ENCODE measurements around the gene MZB1.
A peak's percentile ranks its signal among the peaks of the same experiment; 100 is the strongest.
"Not testable (repeated sequence)": the region's sequence is repeated elsewhere in the genome, so short reads cannot be mapped to it uniquely, and the experiment has no call there.

MZB1 gene

DNA sequence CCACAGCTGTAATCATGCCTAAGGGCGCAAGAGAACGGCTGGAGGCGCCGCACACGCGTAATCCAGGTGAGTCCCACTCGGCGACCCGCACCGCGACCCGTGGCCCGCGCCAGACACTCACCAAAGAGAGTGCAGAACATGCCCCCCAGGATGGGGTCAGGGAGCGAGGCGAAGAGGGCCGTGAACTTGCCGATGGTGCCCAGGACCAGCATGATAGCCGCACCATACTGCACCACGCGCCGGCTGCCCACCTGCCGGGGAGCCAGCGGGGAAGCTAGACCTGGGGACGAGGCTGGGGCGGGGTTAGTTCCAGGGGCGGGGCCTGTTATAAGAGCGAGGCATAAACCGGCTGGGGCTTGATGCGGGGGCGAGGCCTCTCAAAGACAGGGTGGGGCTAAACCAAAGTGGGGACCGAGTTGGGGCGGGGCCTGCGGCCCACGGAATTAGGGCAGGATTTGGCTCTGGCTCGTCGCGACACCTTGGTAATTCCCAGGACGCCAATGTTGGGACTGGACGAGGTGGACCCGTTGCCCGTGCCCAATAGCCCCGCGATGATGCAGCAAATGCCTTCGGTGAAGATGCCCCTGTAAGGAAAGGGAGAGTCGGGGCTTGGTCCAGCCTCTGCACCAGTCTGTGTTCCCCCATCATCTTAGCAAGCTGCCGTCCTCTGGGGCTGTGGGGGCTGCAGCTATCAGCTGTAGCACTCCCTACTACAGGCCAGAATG, 11.4 kb downstream of the MZB1 start:
- no peak for DNase-seq (ENCODE audit: low spot score)
- FAIRE-seq, result no peak

DNA sequence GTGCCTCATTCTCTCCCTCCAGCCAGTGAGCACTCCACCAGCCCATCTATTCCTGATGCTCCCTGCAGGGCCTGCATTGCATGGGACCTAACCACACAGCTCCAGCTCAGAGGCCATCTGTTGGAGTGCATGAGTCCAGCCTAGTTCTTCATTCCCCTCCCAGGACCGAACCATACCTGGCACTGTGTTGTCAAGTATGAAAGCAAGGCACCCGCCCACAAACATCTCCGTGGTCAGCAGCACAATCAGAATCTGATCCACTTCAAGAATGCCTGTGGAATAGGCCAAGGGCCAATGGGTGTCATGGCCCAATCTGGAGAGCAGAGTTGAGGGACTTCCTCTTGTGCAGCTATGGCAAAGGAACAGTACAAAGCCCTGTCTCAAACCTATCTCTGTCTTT, 12.5 kb downstream of the MZB1 start:
- FAIRE-seq (no peak), DNase-seq (ENCODE audit: low spot score) (no peak)

- no peak for FAIRE-seq
- DNase-seq (ENCODE audit: low spot score), result no peak
Measured at GRCh38 chr5:139376364-139376763, 13.3 kb downstream of the MZB1 start.

DNA sequence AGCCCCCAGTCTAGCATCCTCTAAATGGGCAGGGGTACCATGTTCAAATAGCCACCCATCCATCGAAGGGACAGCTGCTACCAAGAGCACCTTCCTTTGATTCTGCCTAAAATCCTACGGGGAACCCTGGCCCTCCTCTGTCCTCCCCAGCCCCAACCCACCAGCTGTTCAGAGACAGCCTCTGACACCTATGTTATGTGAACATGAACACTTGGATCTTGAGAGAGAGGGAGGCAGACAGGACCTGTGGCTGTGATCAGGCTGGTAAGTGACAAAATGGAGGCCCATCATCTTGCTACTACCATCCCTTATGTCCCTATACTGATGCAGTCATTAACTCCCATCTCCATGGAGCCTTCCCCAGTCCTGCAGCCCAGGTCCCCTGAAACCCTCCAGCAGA, 14.8 kb downstream of the MZB1 start:
- FAIRE-seq, result no peak

GRCh38 chr5:139371482-139372435, 18.0 kb downstream of the MZB1 start:
- DNase-seq (ENCODE audit: low spot score), result no peak
- FAIRE-seq, result no peak

More for the DNA sequence above, 14.8 kb downstream of the MZB1 start:
- DNase-seq (ENCODE audit: low spot score), result no peak

- DNase-seq (ENCODE audit: low spot score) (no peak), FAIRE-seq (no peak)
Measured at GRCh38 chr5:139369181-139369580, 20.5 kb downstream of the MZB1 start.

- DNase-seq (ENCODE audit: low spot score), result no peak
- FAIRE-seq, result no peak
Measured at GRCh38 chr5:139368613-139369012, 21.1 kb downstream of the MZB1 start.

GRCh38 chr5:139364466-139364865, 25.2 kb downstream of the MZB1 start:
- DNase-seq (ENCODE audit: low spot score), result no peak
- no peak for FAIRE-seq

GRCh38 chr5:139363937-139364336, 25.8 kb downstream of the MZB1 start:
- FAIRE-seq, result no peak
- no peak for DNase-seq (ENCODE audit: low spot score)

GRCh38 chr5:139361835-139362429, 27.8 kb downstream of the MZB1 start:
- DNase-seq (ENCODE audit: low spot score) (no peak), FAIRE-seq (no peak)

- FAIRE-seq (no peak), DNase-seq (ENCODE audit: low spot score) (no peak)
Measured at GRCh38 chr5:139360384-139360783, 29.3 kb downstream of the MZB1 start.

- DNase-seq (ENCODE audit: low spot score) (no peak), FAIRE-seq (no peak)
Measured at GRCh38 chr5:139358064-139358463, 31.6 kb downstream of the MZB1 start.

DNA sequence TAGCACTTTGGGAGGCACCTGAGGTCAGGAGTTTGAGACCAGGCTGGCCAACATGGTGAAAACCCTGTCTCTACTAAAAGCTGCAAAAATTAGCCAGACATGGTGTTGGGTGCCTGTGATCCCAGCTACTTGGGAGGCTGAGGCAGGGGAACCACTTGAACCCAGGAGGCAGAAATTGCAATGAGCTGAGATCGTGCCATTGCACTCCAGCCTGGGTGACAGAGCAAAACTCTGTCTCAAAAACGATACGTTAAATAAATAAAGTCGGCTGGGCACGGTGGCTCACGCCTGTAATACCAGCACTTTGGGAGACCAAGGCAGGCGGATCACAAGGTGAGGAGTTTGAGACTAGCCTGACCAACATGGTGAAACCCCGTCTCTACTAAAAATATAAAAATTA, 33.8 kb downstream of the MZB1 start:
- DNase-seq (ENCODE audit: low spot score); FAIRE-seq: not testable (repeated sequence)

DNA sequence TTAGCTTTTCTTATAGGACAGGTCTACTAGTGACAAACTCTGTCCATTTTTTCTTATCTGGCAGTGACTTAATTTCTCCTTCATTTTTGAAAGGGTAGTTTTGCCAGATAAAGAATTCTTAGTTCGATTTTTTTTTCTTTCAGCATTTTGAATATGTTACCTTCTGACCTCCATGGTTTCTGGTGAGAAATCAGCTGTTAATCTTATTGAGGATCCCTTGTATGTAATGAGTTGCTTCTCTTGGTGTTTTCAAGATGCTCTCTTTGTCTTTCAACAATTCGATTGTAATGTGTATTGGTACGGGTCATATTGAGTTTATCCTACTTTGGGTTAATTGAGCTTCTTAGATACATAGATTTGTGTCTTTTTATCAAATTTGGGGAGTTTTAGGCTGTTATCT, 35.5 kb downstream of the MZB1 start:
- DNase-seq (ENCODE audit: low spot score) (no peak), FAIRE-seq (no peak)

- not testable (repeated sequence) for DNase-seq (ENCODE audit: low spot score); FAIRE-seq
Measured at GRCh38 chr5:139347863-139348262, 41.9 kb downstream of the MZB1 start.

GRCh38 chr5:139345442-139345841, 44.3 kb downstream of the MZB1 start:
- not testable (repeated sequence) for DNase-seq (ENCODE audit: low spot score); FAIRE-seq

- DNase-seq (ENCODE audit: low spot score) (no peak), FAIRE-seq (no peak)
Measured at GRCh38 chr5:139344177-139344576, 45.5 kb downstream of the MZB1 start.

GRCh38 chr5:139343476-139343875, 46.2 kb downstream of the MZB1 start:
- no peak for DNase-seq (ENCODE audit: low spot score)
- FAIRE-seq, result no peak

DNA sequence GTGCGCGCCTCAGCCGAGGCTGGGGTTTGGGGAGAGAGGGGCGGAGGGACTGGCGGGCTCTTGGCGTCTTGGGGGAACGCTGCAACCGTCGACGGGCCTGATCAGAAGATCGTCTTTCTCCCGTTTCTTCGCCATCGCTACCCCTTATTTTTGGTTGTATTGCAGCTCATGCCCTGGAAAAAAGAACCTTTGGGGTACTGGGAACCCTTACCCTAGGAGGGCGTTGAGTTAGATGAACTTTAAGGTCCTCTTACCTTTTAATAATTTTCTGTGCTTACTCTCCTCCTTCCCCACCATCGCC, 47.3 kb downstream of the MZB1 start:
- FAIRE-seq, result no peak
- no peak for DNase-seq (ENCODE audit: low spot score)

- FAIRE-seq (peak; percentile 20), DNase-seq (ENCODE audit: low spot score) (peak; percentile 94)
Measured at GRCh38 chr5:139341689-139342422, 47.9 kb downstream of the MZB1 start, which contains the start of gene PAIP2. Gene PAIP2 (plus strand): TSS chr5:139341854. CDS start chr5:139363785, 21,931 bp downstream.

DNA sequence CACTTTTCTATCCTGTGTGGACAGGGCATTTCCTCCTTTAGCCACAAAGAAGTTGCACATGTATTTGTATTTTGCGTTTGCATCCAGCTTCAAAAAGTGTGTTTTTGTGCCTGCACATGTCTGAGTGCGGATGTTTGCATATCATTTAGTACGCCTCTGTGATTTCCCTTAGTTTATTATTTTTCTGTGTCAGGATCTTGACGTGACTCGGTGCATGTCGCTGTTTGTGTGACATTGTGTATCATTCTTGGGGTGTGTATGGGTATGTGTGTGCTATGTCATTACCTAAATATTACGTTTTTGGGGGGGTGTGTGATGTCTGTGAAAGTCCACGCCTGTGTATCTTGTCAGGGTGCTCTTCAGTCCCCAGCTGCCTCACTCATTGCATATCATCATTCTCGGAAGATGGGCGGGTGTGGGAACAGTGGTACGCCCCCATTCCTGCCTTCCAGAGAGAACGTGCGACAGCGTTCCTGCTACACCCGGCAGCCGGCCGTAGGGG, 48.5 kb downstream of the MZB1 start:
- DNase-seq (ENCODE audit: low spot score), result no peak
- no peak for FAIRE-seq
